Vagina (tissue), 2 donors: ENCODE data around the gene AHDC1. TPM values are rescaled to one million over a fixed set of nuclear protein-coding genes. Genes with fewer than 3 reads are reported as not detected.

Source experiments
- DNase-seq, 2 donors: peaks; one replicate each; pipeline ENCODE4 v3.0.0-alpha.2; 2017; ENCODE audit errors: extremely low spot score in 2 of 2
- H3K27ac ChIP-seq: fragments of 200-600 bp; sonication (generic); one replicate; pipeline ENCODE4 v1.5.1; 2019
- H3K27me3 ChIP-seq: fragments of 200-600 bp; sonication (generic); one replicate; pipeline ENCODE4 v1.5.1; 2019
- H3K36me3 ChIP-seq, 2 donors: fragments of 200-600 bp; sonication (generic); one replicate each; pipeline ENCODE4 v1.5.1; 2017 to 2019
- H3K4me1 ChIP-seq: fragments of 200-600 bp; sonication (generic); one replicate; pipeline ENCODE4 v1.5.1; 2019
- H3K4me3 ChIP-seq, 2 donors: fragments of 200-600 bp; sonication (generic); 1 replicate in 1 of 2; 2 replicates in 1 of 2; pipeline ENCODE4 v1.5.1; 2016 to 2019
- H3K9me3 ChIP-seq: fragments of 200-600 bp; sonication (generic); one replicate; pipeline ENCODE4 v1.5.1; 2019
- CTCF ChIP-seq, 3 experiments: fragments of 450-650 bp in 2 of 3; fragments of 200-600 bp in 1 of 3; sonication (generic) in 1 of 3; IDR thresholded peaks; one replicate each; pipeline ENCODE4 v1.5.1; 2017 to 2019; ENCODE audit warnings: antibody characterized with exemption in 3 of 3, mild to moderate bottlenecking in 2 of 3, moderate library complexity in 2 of 3
- POLR2A ChIP-seq, 2 donors: fragments of 450-650 bp; IDR thresholded peaks; one replicate each; pipeline ENCODE4 v1.6.1; 2017; ENCODE audit warnings: antibody characterized with exemption in 2 of 2, mild to moderate bottlenecking in 2 of 2, moderate library complexity in 2 of 2
- POLR2AphosphoS5 ChIP-seq, 2 donors: sonication (generic); formaldehyde crosslinking; IDR thresholded peaks; one replicate each; pipeline ENCODE4 v1.9.0; 2017; ENCODE audit warnings: antibody characterized with exemption in 2 of 2, mild to moderate bottlenecking in 2 of 2, low read depth in 1 of 2; ENCODE audit not compliant: insufficient read depth in 1 of 2
- intact Hi-C: fragments of 100-400 bp; cut with DNase I; formaldehyde crosslinking; loops from one replicate; pipeline ENCODE4 v1.15.1; 2023
- total RNA-seq: library from RNA; depleted of rRNA; stranded (reverse); fragments of >200 nt; gene quantifications from one replicate; pipeline ENCODE4 v1.2.3, GENCODE V29; 2016

The AHDC1 gene
- total RNA-seq, 1 donor from 2014 or later, result 62.4 TPM

GRCh38 chr1:27612718-27613117 is 8.8 kb upstream of the AHDC1 start:
- Histone ChIP-seq H3K4me1 (peaks cover 7% of the 10 kb centered on the region), H3K36me3 (no peaks in the 10 kb centered on the region), H3K27me3 (no peaks in the 10 kb centered on the region), H3K4me3 (no peak overlapping the region), H3K9me3 (no peaks in the 10 kb centered on the region), H3K27ac (no peak overlapping the region)
- TF ChIP-seq POLR2AphosphoS5 (IDR thresholded peaks at IDR 0.05; ENCODE audit: insufficient read depth in 1 of 2, low read depth in 1 of 2), result no peak
- no peak for TF ChIP-seq CTCF (IDR thresholded peaks at IDR 0.05)
- TF ChIP-seq POLR2A (IDR thresholded peaks at IDR 0.05), result no peak
- intact Hi-C loops, result no loop called here
- no peak for DNase-seq

- H3K9me3 ChIP-seq, result no peaks in the 10 kb centered on the region
- DNase-seq, result no peak
- peaks cover 12% of the 10 kb centered on the region for H3K4me1 ChIP-seq
- no peaks in the 10 kb centered on the region for H3K36me3 ChIP-seq
- intact Hi-C loops, result no loop called here
- no peaks in the 10 kb centered on the region for H3K27me3 ChIP-seq
- no peak overlapping the region for H3K27ac ChIP-seq
- no peak overlapping the region for H3K4me3 ChIP-seq
- TF ChIP-seq POLR2A (IDR thresholded peaks at IDR 0.05) (no peak), POLR2AphosphoS5 (IDR thresholded peaks at IDR 0.05; ENCODE audit: insufficient read depth in 1 of 2, low read depth in 1 of 2) (no peak), CTCF (IDR thresholded peaks at IDR 0.05) (no peak)
Measured at GRCh38 chr1:27611450-27611849, 7.5 kb upstream of the AHDC1 start.

- H3K4me3 ChIP-seq, result no peak overlapping the region
- no peak for DNase-seq
- intact Hi-C loops, result loop anchor here (2.0 to 10.0 kb wide), 3 partner anchors 53 to 305 kb away; no protein-coding TSS in a partner anchor
- peaks cover 28% of the 10 kb centered on the region for H3K4me1 ChIP-seq
- no peak overlapping the region for H3K27ac ChIP-seq
- no peaks in the 10 kb centered on the region for H3K36me3 ChIP-seq
- TF ChIP-seq POLR2AphosphoS5 (IDR thresholded peaks at IDR 0.05; ENCODE audit: insufficient read depth in 1 of 2, low read depth in 1 of 2) (no peak), CTCF (IDR thresholded peaks at IDR 0.05) (no peak)
- H3K27me3 ChIP-seq, result no peaks in the 10 kb centered on the region
- no peaks in the 10 kb centered on the region for H3K9me3 ChIP-seq
Measured at GRCh38 chr1:27609618-27610240, 5.8 kb upstream of the AHDC1 start.

GRCh38 chr1:27609210-27609555 is 5.2 kb upstream of the AHDC1 start:
- H3K4me3 ChIP-seq, result no peak overlapping the region
- TF ChIP-seq POLR2A (IDR thresholded peaks at IDR 0.05), result no peak
- TF ChIP-seq CTCF (IDR thresholded peaks at IDR 0.05), result no peak
- TF ChIP-seq POLR2AphosphoS5 (IDR thresholded peaks at IDR 0.05; ENCODE audit: insufficient read depth in 1 of 2, low read depth in 1 of 2), result no peak
- H3K36me3 ChIP-seq, result no peaks in the 10 kb centered on the region
- no peaks in the 10 kb centered on the region for H3K9me3 ChIP-seq
- H3K27ac ChIP-seq, result no peak overlapping the region
- no peak for DNase-seq
- intact Hi-C loops, result loop anchor here (2.0 to 10.0 kb wide), 3 partner anchors 54 to 304 kb away; no protein-coding TSS in a partner anchor
- H3K4me1 ChIP-seq, result peaks cover 32% of the 10 kb centered on the region
- no peaks in the 10 kb centered on the region for H3K27me3 ChIP-seq

- intact Hi-C loops, result loop anchor here (5.0 to 10.0 kb wide), 2 partner anchors 205 to 303 kb away; no protein-coding TSS in a partner anchor
- TF ChIP-seq POLR2AphosphoS5 (IDR thresholded peaks at IDR 0.05; ENCODE audit: insufficient read depth in 1 of 2, low read depth in 1 of 2) (no peak), CTCF (IDR thresholded peaks at IDR 0.05) (no peak), POLR2A (IDR thresholded peaks at IDR 0.05) (no peak)
- no peak overlapping the region for H3K27ac ChIP-seq
- H3K27me3 ChIP-seq, result no peaks in the 10 kb centered on the region
- H3K4me3 ChIP-seq, result no peak overlapping the region
- H3K9me3 ChIP-seq, result no peaks in the 10 kb centered on the region
- peaks cover 34% of the 10 kb centered on the region for H3K4me1 ChIP-seq
- no peak for DNase-seq
- H3K36me3 ChIP-seq, result no peaks in the 10 kb centered on the region
Measured at GRCh38 chr1:27607239-27607804, 3.4 kb upstream of the AHDC1 start.
